GM06990 (cell line): ENCODE results near the gene EFCAB11.

ENCODE experiments used
- DNase-seq: peaks from one replicate; pipeline ENCODE4 v3.0.0-alpha.2; 2011; ENCODE audit not compliant: insufficient read length; ENCODE audit errors: extremely low read depth
- H3K27me3 ChIP-seq: replicated peaks from 2 replicates; pipeline ENCODE4 v1.6.0; 2011; ENCODE audit warnings: low read length; ENCODE audit not compliant: control insufficient read depth, insufficient read depth
- H3K36me3 ChIP-seq: 2 replicates; pipeline ENCODE4 v1.5.1; 2011; ENCODE audit warnings: low read length; ENCODE audit not compliant: control insufficient read depth, insufficient read depth
- H3K4me3 ChIP-seq: replicated peaks from 2 replicates; pipeline ENCODE4 v1.5.1; 2011; ENCODE audit warnings: low read depth, mild to moderate bottlenecking, control low read depth, low read length
- TF ChIP-seq, protein P1 (sequence below): IDR thresholded peaks from 2 replicates; pipeline ENCODE4 v1.5.1; 2011; ENCODE audit warnings: low read length, control low read depth, mild to moderate bottlenecking, inconsistent platforms; ENCODE audit not compliant: insufficient read depth, poor library complexity, severe bottlenecking

The EFCAB11 gene, protein sequence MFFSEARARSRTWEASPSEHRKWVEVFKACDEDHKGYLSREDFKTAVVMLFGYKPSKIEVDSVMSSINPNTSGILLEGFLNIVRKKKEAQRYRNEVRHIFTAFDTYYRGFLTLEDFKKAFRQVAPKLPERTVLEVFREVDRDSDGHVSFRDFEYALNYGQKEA

GRCh38 chr14:89954070-89955021, at the start of gene EFCAB11:
EFCAB11 (minus strand) TSS chr14:89954730; CDS start chr14:89954660, 70 bp downstream.
- H3K4me3 ChIP-seq = peak within 1 kb of the TSS; percentile 84
- peaks cover 5% of the 10 kb centered on the region for H3K36me3 ChIP-seq
- no peaks in the 10 kb centered on the region for H3K27me3 ChIP-seq
- peak; percentile 94 for DNase-seq
- TF ChIP-seq, protein P1, sequence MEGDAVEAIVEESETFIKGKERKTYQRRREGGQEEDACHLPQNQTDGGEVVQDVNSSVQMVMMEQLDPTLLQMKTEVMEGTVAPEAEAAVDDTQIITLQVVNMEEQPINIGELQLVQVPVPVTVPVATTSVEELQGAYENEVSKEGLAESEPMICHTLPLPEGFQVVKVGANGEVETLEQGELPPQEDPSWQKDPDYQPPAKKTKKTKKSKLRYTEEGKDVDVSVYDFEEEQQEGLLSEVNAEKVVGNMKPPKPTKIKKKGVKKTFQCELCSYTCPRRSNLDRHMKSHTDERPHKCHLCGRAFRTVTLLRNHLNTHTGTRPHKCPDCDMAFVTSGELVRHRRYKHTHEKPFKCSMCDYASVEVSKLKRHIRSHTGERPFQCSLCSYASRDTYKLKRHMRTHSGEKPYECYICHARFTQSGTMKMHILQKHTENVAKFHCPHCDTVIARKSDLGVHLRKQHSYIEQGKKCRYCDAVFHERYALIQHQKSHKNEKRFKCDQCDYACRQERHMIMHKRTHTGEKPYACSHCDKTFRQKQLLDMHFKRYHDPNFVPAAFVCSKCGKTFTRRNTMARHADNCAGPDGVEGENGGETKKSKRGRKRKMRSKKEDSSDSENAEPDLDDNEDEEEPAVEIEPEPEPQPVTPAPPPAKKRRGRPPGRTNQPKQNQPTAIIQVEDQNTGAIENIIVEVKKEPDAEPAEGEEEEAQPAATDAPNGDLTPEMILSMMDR = no peak

GRCh38 chr14:90003526-90004307, 49.2 kb upstream of the EFCAB11 start:
- DNase-seq = no peak
- peaks cover 5% of the 10 kb centered on the region for H3K36me3 ChIP-seq
- H3K4me3 ChIP-seq = no peak overlapping the region
- no peaks in the 10 kb centered on the region for H3K27me3 ChIP-seq
- TF ChIP-seq, protein P1 = no peak

DNA sequence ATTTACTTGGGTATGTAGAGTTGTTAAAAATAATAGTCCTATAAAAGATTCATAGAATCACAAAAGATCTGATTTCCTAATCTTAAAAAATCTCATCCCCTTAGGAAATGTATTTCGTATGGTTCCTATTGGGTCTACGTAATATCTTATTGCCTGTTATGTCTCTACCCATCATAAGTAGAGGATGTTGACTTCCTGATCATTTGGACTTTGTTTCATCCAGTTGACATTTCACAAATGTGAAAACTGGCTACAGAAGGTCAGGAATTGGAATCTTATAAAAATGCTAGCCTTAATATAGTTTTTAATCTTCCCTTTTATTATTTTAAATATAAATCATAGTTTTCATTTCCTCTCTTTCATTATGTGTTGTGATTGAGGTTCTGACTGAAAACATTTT, 46.4 kb upstream of the EFCAB11 start:
- H3K4me3 ChIP-seq = no peak overlapping the region
- peaks cover 11% of the 10 kb centered on the region for H3K36me3 ChIP-seq
- no peaks in the 10 kb centered on the region for H3K27me3 ChIP-seq
- TF ChIP-seq, protein P1 = no peak
- no peak for DNase-seq

DNA sequence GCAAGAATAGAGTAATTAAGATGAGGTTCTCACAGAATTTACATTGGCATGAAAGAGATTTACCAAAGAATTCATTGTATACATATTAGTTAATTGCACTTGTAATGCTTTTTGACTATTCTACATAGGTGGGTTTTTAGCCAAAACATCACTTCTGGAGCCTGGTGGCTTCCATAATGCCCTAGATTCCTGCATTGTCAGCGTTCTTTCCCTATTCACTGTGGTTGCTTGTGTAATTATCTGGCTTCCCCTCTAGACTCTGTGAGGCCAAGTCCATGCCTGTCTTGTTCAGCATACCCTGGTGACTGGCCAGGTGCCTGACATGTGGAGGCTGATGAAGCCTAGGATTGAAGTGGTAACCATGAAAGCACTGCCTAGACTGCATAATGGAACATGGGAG, 42.4 kb upstream of the EFCAB11 start:
- H3K36me3 ChIP-seq = peaks cover 15% of the 10 kb centered on the region
- no peak for DNase-seq
- no peaks in the 10 kb centered on the region for H3K27me3 ChIP-seq
- H3K4me3 ChIP-seq = no peak overlapping the region
- TF ChIP-seq, protein P1 = no peak

DNA sequence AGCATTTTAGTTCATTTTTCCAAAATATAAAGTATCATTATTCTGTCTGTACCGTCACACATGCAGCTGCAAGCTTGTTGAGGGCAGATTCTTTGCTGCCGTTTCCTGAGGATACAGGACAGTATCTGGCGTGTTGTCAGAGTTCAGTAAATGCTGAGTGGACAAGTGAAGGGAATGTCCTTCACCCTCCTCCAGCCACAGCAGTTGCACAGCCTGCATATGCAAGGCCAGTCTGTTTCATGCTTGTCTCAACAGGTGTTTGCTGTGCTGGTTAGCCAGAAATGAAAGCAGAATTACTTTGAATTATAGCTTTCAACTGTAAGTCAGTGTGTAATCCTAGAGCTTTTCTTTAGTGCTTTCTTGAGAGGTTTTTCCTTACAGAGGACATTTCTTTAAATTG, 37.7 kb upstream of the EFCAB11 start:
- Histone ChIP-seq H3K4me3 (no peak overlapping the region), H3K27me3 (no peaks in the 10 kb centered on the region), H3K36me3 (peaks cover 19% of the 10 kb centered on the region)
- no peak for DNase-seq
- TF ChIP-seq, protein P1 = no peak
